DOHH2 (cell line): ENCODE measurements around the gene RUSF1.
A peak's percentile ranks its signal among the peaks of the same experiment; 100 is the strongest.

ENCODE experiments used
- CTCF ChIP-seq: fragments of 200-600 bp; sonication (generic); IDR thresholded peaks from one replicate; pipeline ENCODE4 v1.5.1; 2014; ENCODE audit warnings: antibody characterized with exemption, mild to moderate bottlenecking, low read depth, low read length; ENCODE audit not compliant: poor library complexity, severe bottlenecking
- EZH2phosphoT487 ChIP-seq: fragments of 200-600 bp; sonication (generic); IDR thresholded peaks from 2 replicates; pipeline ENCODE4 v1.6.1; 2017; ENCODE audit warnings: borderline replicate concordance, mild to moderate bottlenecking, antibody characterized with exemption, low read length, moderate library complexity, mixed read lengths

- TF ChIP-seq CTCF (peak; percentile 80), EZH2phosphoT487 (no peak)
Observed at GRCh38 chr16:31455601-31456314, 52.4 kb downstream of the RUSF1 start.
